Naive thymus-derived CD4-positive, alpha-beta T cell (primary cell): ENCODE measurements around the gene ATP8B1. TPM values are rescaled to one million over a fixed set of nuclear protein-coding genes. Genes with fewer than 3 reads are reported as not detected.

Source experiments
- ATAC-seq: fragments of 150-1000 bp; cut with Tn5 transposase; 2 replicates; pipeline ENCODE4 v1.10.0; 2021; ENCODE audit warnings: mild to moderate bottlenecking, moderate library complexity
- CTCF ChIA-PET: fragments of 350-600 bp; sonication (Branson Sonifier 250); formaldehyde crosslinking; loops from one replicate; lab custom pipeline; 2021; ENCODE audit warnings: antibody characterized with exemption; lab: Charles Lee
- POLR2A ChIA-PET: fragments of 350-600 bp; sonication (Branson Sonifier 250); formaldehyde crosslinking; loops from one replicate; lab custom pipeline; 2021; ENCODE audit warnings: antibody characterized with exemption, inconsistent platforms; lab: Charles Lee
- DNase-seq, 9 donors: peaks; one replicate each; pipeline versions ENCODE4 v3.0.0 to v3.0.0-alpha.2; 2020 to 2022; ENCODE audit warnings: mixed read lengths in 1 of 9
- H3K27ac ChIP-seq: one replicate; pipeline ENCODE4 v1.7.0; 2013; ENCODE audit warnings: mild to moderate bottlenecking, low read depth, low read length, moderate library complexity
- H3K27me3 ChIP-seq, 2 donors: one replicate each; pipeline ENCODE4 v1.7.0; 2013; ENCODE audit warnings: low read length in 2 of 2, mild to moderate bottlenecking in 2 of 2, moderate library complexity in 2 of 2; ENCODE audit not compliant: control insufficient read depth in 2 of 2, insufficient read depth in 2 of 2
- H3K36me3 ChIP-seq, 3 experiments: 1 replicate in 2 of 3; 2 replicates in 1 of 3; pipeline ENCODE4 v1.7.0; 2013; ENCODE audit warnings: low read length in 3 of 3, mild to moderate bottlenecking in 3 of 3, moderate library complexity in 1 of 3; ENCODE audit not compliant: insufficient read depth in 3 of 3, control insufficient read depth in 2 of 3
- H3K4me1 ChIP-seq, 2 donors: one replicate each; pipeline ENCODE4 v1.7.0; 2013; ENCODE audit warnings: low read length in 2 of 2, mild to moderate bottlenecking in 2 of 2, moderate library complexity in 1 of 2; ENCODE audit not compliant: control insufficient read depth in 2 of 2, insufficient read depth in 2 of 2
- H3K4me3 ChIP-seq: 2 replicates; pipeline ENCODE4 v1.7.0; 2013; ENCODE audit warnings: mild to moderate bottlenecking, low read length
- H3K9me3 ChIP-seq, 3 experiments: 1 replicate in 2 of 3; 2 replicates in 1 of 3; pipeline ENCODE4 v1.7.0; 2013; ENCODE audit warnings: low read length in 3 of 3; ENCODE audit not compliant: control insufficient read depth in 2 of 3
- H3K27ac Mint-ChIP-seq, 9 donors: one replicate each; pipeline ENCODE4 v1.8.0; 2020 to 2022; ENCODE audit warnings: mixed read lengths in 9 of 9, mild to moderate bottlenecking in 8 of 9, moderate library complexity in 5 of 9, inconsistent platforms in 2 of 9
- H3K27me3 Mint-ChIP-seq, 5 donors: one replicate each; pipeline ENCODE4 v1.8.0; 2021 to 2022; ENCODE audit warnings: mixed read lengths in 5 of 5, mild to moderate bottlenecking in 1 of 5
- H3K36me3 Mint-ChIP-seq, 5 donors: one replicate each; pipeline ENCODE4 v1.8.0; 2020 to 2022; ENCODE audit warnings: mixed read lengths in 5 of 5, mild to moderate bottlenecking in 3 of 5, inconsistent platforms in 1 of 5
- H3K4me1 Mint-ChIP-seq, 7 donors: one replicate each; pipeline ENCODE4 v1.8.0; 2020 to 2022; ENCODE audit warnings: mixed read lengths in 7 of 7, mild to moderate bottlenecking in 3 of 7, inconsistent platforms in 1 of 7
- H3K4me3 Mint-ChIP-seq, 10 donors: one replicate each; pipeline ENCODE4 v1.8.0; 2020 to 2022; ENCODE audit warnings: mild to moderate bottlenecking in 10 of 10, mixed read lengths in 10 of 10, moderate library complexity in 6 of 10, inconsistent platforms in 2 of 10
- H3K9me3 Mint-ChIP-seq, 11 donors: one replicate each; pipeline ENCODE4 v1.8.0; 2020 to 2022; ENCODE audit warnings: mixed read lengths in 11 of 11, mild to moderate bottlenecking in 4 of 11, inconsistent platforms in 1 of 11, moderate library complexity in 1 of 11
- intact Hi-C, 2 donors: fragments of 100-400 bp; cut with micrococcal nuclease; formaldehyde crosslinking; loops; one replicate each; pipeline ENCODE4 v1.15.1; 2023
- polyA plus RNA-seq, 2 donors: library from polyadenylated mRNA; unstranded; fragments of 300-500 nt; fragmentation: Illumina TruSeq; gene quantifications; one replicate each; pipeline ENCODE4 v1.2.3, GENCODE V29; 2021
- total RNA-seq, 6 experiments: library from RNA in 5 of 6; stranded (reverse) in 5 of 6; gene quantifications; 1 replicate in 5 of 6; 2 replicates in 1 of 6; pipeline ENCODE4 v1.2.3 and lab custom pipeline; 2021 to 2026

The ATP8B1 gene
- total and polyA plus RNA-seq, 7 experiments from 2014 or later: not detected

GRCh38 chr18:57798713-57799373 lies 4.3 kb downstream of the ATP8B1 start:
- DNase-seq (no peak), ATAC-seq (no peak)
- no peaks in the 10 kb centered on the region for H3K27me3 ChIP-seq
- no peaks in the 10 kb centered on the region for H3K9me3 ChIP-seq
- Mint-ChIP-seq H3K27me3 (peaks cover 31 to 59% (median 36%) of the 10 kb centered on the region in 5 donors), H3K27ac (no peak overlapping the region), H3K36me3 (peaks cover 0 to 7% (median 2%) of the 10 kb centered on the region in 5 donors), H3K4me1 (peaks cover 0 to 19% (median 9%) of the 10 kb centered on the region in 7 donors), H3K4me3 (no peak overlapping the region), H3K9me3 (peaks cover 0 to 12% (median 5%) of the 10 kb centered on the region in 11 donors)
- ChIA-PET CTCF (no interaction called here), POLR2A (no interaction called here)
- H3K36me3 ChIP-seq: no peaks in the 10 kb centered on the region
- intact Hi-C loops: no loop called here
- H3K4me1 ChIP-seq: no peaks in the 10 kb centered on the region
- no peak overlapping the region for H3K4me3 ChIP-seq
- no peak overlapping the region for H3K27ac ChIP-seq

- no peak overlapping the region for H3K4me3 Mint-ChIP-seq
- H3K4me1 ChIP-seq: no peaks in the 10 kb centered on the region
Measured at GRCh38 chr18:57797209-57797651, 5.9 kb downstream of the ATP8B1 start.

GRCh38 chr18:57794951-57795728 lies 8.0 kb downstream of the ATP8B1 start:
- Mint-ChIP-seq H3K4me3 (no peak overlapping the region), H3K36me3 (peaks cover 0 to 12% (median 4%) of the 10 kb centered on the region in 5 donors), H3K9me3 (peaks cover 0 to 15% (median 5%) of the 10 kb centered on the region in 11 donors), H3K4me1 (peaks cover 0 to 4% (median 0%) of the 10 kb centered on the region in 7 donors), H3K27ac (no peak overlapping the region), H3K27me3 (peaks cover 18 to 34% (median 27%) of the 10 kb centered on the region in 5 donors)
- Histone ChIP-seq H3K9me3 (no peaks in the 10 kb centered on the region), H3K4me3 (no peak overlapping the region), H3K27ac (no peak overlapping the region), H3K27me3 (no peaks in the 10 kb centered on the region), H3K36me3 (no peaks in the 10 kb centered on the region), H3K4me1 (no peaks in the 10 kb centered on the region)
- intact Hi-C loops: no loop called here
- ChIA-PET CTCF (interaction anchor here (0.7 kb wide), 1 partner anchor 58 kb away, joined by 5 read pairs; no protein-coding TSS in a partner anchor), POLR2A (no interaction called here)
- no peak for DNase-seq
- ATAC-seq: no peak

More at GRCh38 chr18:57797209-57797651, 5.9 kb downstream of the ATP8B1 start:
- no peak overlapping the region for H3K27ac Mint-ChIP-seq
- intact Hi-C loops: no loop called here
- POLR2A ChIA-PET: no interaction called here
- peaks cover 0 to 15% (median 9%) of the 10 kb centered on the region in 7 donors for H3K4me1 Mint-ChIP-seq
- Histone ChIP-seq H3K4me3 (no peak overlapping the region), H3K36me3 (no peaks in the 10 kb centered on the region), H3K27ac (no peak overlapping the region), H3K27me3 (no peaks in the 10 kb centered on the region), H3K9me3 (no peaks in the 10 kb centered on the region)
- H3K36me3 Mint-ChIP-seq: peaks cover 0 to 12% (median 4%) of the 10 kb centered on the region in 5 donors
- no peak for ATAC-seq
- CTCF ChIA-PET: no interaction called here
- peaks cover 0 to 15% (median 5%) of the 10 kb centered on the region in 11 donors for H3K9me3 Mint-ChIP-seq
- peaks cover 35 to 55% (median 46%) of the 10 kb centered on the region in 5 donors for H3K27me3 Mint-ChIP-seq
- DNase-seq: no peak

- Histone ChIP-seq H3K4me3 (no peak overlapping the region), H3K4me1 (no peaks in the 10 kb centered on the region), H3K27ac (no peak overlapping the region), H3K27me3 (no peaks in the 10 kb centered on the region), H3K36me3 (no peaks in the 10 kb centered on the region), H3K9me3 (no peaks in the 10 kb centered on the region)
- no peak for DNase-seq
- Mint-ChIP-seq H3K36me3 (peaks cover 0 to 12% (median 4%) of the 10 kb centered on the region in 5 donors), H3K27ac (no peak overlapping the region), H3K4me3 (no peak overlapping the region), H3K4me1 (peaks cover 0 to 4% (median 0%) of the 10 kb centered on the region in 7 donors), H3K9me3 (peaks cover 0 to 15% (median 5%) of the 10 kb centered on the region in 11 donors), H3K27me3 (peaks cover 7 to 25% (median 22%) of the 10 kb centered on the region in 5 donors)
- POLR2A ChIA-PET: no interaction called here
- CTCF ChIA-PET: no interaction called here
- intact Hi-C loops: no loop called here
- ATAC-seq: no peak
Measured at GRCh38 chr18:57793302-57793986, 9.7 kb downstream of the ATP8B1 start.

GRCh38 chr18:57792631-57793301 lies 10.3 kb downstream of the ATP8B1 start:
- peaks cover 0 to 15% (median 5%) of the 10 kb centered on the region in 11 donors for H3K9me3 Mint-ChIP-seq
- Histone ChIP-seq H3K27ac (no peak overlapping the region), H3K4me3 (no peak overlapping the region), H3K9me3 (no peaks in the 10 kb centered on the region), H3K27me3 (no peaks in the 10 kb centered on the region), H3K36me3 (no peaks in the 10 kb centered on the region), H3K4me1 (no peaks in the 10 kb centered on the region)
- ATAC-seq (no peak), DNase-seq (no peak)
- ChIA-PET POLR2A (no interaction called here), CTCF (no interaction called here)
- H3K27ac Mint-ChIP-seq: no peak overlapping the region
- peaks cover 0 to 4% (median 0%) of the 10 kb centered on the region in 7 donors for H3K4me1 Mint-ChIP-seq
- peaks cover 4 to 22% (median 18%) of the 10 kb centered on the region in 5 donors for H3K27me3 Mint-ChIP-seq
- H3K36me3 Mint-ChIP-seq: peaks cover 0 to 12% (median 4%) of the 10 kb centered on the region in 5 donors
- intact Hi-C loops: no loop called here
- H3K4me3 Mint-ChIP-seq: no peak overlapping the region

- Histone ChIP-seq H3K4me1 (no peaks in the 10 kb centered on the region), H3K9me3 (no peaks in the 10 kb centered on the region), H3K4me3 (no peak overlapping the region), H3K27ac (no peak overlapping the region), H3K27me3 (no peaks in the 10 kb centered on the region), H3K36me3 (no peaks in the 10 kb centered on the region)
- ChIA-PET CTCF (no interaction called here), POLR2A (no interaction called here)
- DNase-seq: no peak
- no peak overlapping the region for H3K27ac Mint-ChIP-seq
- no peaks in the 10 kb centered on the region for H3K4me1 Mint-ChIP-seq
- peaks cover 3 to 22% (median 17%) of the 10 kb centered on the region in 5 donors for H3K27me3 Mint-ChIP-seq
- H3K9me3 Mint-ChIP-seq: peaks cover 0 to 15% (median 5%) of the 10 kb centered on the region in 11 donors
- H3K4me3 Mint-ChIP-seq: no peak overlapping the region
- no peak for ATAC-seq
- intact Hi-C loops: no loop called here
- H3K36me3 Mint-ChIP-seq: peaks cover 0 to 12% (median 4%) of the 10 kb centered on the region in 5 donors
Measured at GRCh38 chr18:57791911-57792310, 11.2 kb downstream of the ATP8B1 start.
